Skeletal muscle satellite cell (primary cell): ENCODE results near the gene TPD52L2.
A peak's percentile ranks its signal among the peaks of the same experiment; 100 is the strongest.
"Not testable (repeated sequence)": the region's sequence is repeated elsewhere in the genome, so short reads cannot be mapped to it uniquely, and the experiment has no call there.

Experiments
- H3K27me3 ChIP-seq: 2 replicates; pipeline ENCODE4 v1.7.0; 2013; ENCODE audit warnings: low read length; ENCODE audit not compliant: control insufficient read depth, insufficient read depth
- H3K36me3 ChIP-seq: 2 replicates; pipeline ENCODE4 v1.7.0; 2013; ENCODE audit warnings: mild to moderate bottlenecking, control low read depth, low read length; ENCODE audit not compliant: insufficient read depth
- H3K4me1 ChIP-seq: 2 replicates; pipeline ENCODE4 v1.7.0; 2013; ENCODE audit warnings: low read length; ENCODE audit not compliant: control insufficient read depth, insufficient read depth
- H3K4me2 ChIP-seq: 2 replicates; pipeline ENCODE4 v1.7.0; 2013; ENCODE audit warnings: mild to moderate bottlenecking, low read length
- H3K4me3 ChIP-seq: 2 replicates; pipeline ENCODE4 v1.7.0; 2013; ENCODE audit warnings: low read length
- H3K9ac ChIP-seq: 2 replicates; pipeline ENCODE4 v1.7.0; 2013; ENCODE audit warnings: mild to moderate bottlenecking, low read depth, low read length, moderate library complexity
- H3K9me3 ChIP-seq: replicated peaks from 2 replicates; pipeline ENCODE4 v1.7.0; 2013; ENCODE audit warnings: mild to moderate bottlenecking, control low read depth, low read length

The TPD52L2 gene

GRCh38 chr20:63860325-63861051 is 4.6 kb upstream of the TPD52L2 start:
- H3K4me1 ChIP-seq: peaks cover 35% of the 10 kb centered on the region
- H3K36me3 ChIP-seq: peaks cover 15% of the 10 kb centered on the region
- H3K4me3 ChIP-seq: no peak overlapping the region
- no peak overlapping the region for H3K4me2 ChIP-seq
- H3K27me3 ChIP-seq: peaks cover 3% of the 10 kb centered on the region
- no peak overlapping the region for H3K9ac ChIP-seq
- no peaks in the 10 kb centered on the region for H3K9me3 ChIP-seq

GRCh38 chr20:63861365-63861934 is 3.6 kb upstream of the TPD52L2 start, which contains the start of gene ABHD16B:
ABHD16B (plus strand) TSS chr20:63861498; CDS start chr20:63861541, 43 bp downstream.
- Histone ChIP-seq H3K4me1 (peaks cover 31% of the 10 kb centered on the region), H3K36me3 (peaks cover 15% of the 10 kb centered on the region), H3K4me2 (no peak within 1 kb of the TSS), H3K27me3 (no peaks in the 10 kb centered on the region), H3K9ac (no peak within 1 kb of the TSS), H3K4me3 (no peak within 1 kb of the TSS), H3K9me3 (no peaks in the 10 kb centered on the region)

DNA sequence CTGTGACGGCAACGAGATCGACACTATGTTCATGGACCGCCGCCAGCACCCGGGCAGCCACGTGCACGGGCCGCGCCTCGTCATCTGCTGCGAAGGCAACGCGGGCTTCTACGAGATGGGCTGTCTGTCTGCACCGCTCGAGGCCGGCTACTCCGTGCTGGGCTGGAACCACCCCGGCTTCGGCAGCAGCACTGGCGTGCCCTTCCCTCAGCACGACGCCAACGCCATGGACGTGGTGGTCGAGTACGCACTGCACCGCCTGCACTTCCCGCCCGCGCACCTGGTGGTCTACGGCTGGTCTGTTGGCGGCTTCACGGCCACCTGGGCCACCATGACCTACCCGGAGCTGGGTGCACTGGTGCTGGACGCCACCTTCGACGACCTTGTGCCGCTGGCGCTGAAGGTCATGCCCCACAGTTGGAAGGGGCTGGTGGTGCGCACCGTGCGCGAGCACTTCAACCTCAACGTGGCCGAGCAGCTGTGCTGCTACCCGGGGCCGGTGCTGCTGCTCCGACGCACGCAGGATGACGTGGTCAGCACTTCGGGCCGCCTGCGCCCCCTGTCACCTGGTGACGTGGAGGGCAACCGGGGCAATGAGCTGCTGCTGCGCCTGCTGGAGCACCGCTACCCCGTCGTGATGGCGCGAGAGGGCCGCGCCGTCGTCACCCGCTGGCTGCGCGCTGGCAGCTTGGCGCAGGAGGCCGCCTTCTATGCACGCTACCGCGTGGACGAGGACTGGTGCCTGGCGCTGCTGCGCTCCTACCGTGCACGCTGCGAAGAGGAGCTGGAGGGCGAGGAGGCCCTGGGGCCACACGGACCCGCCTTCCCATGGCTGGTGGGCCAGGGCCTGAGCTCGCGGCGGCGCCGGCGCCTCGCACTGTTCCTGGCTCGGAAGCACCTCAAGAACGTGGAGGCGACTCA is 2.8 kb upstream of the TPD52L2 start:
- no peak overlapping the region for H3K4me3 ChIP-seq

GRCh38 chr20:63863021-63863797 is 1.9 kb upstream of the TPD52L2 start:
- peak overlapping the region; percentile 100 for H3K9ac ChIP-seq

More for the DNA sequence above, 2.8 kb upstream of the TPD52L2 start:
- H3K36me3 ChIP-seq: peaks cover 15% of the 10 kb centered on the region
- no peak overlapping the region for H3K4me2 ChIP-seq
- H3K9me3 ChIP-seq: no peaks in the 10 kb centered on the region
- H3K27me3 ChIP-seq: no peaks in the 10 kb centered on the region
- peaks cover 31% of the 10 kb centered on the region for H3K4me1 ChIP-seq
- H3K9ac ChIP-seq: no peak overlapping the region

DNA sequence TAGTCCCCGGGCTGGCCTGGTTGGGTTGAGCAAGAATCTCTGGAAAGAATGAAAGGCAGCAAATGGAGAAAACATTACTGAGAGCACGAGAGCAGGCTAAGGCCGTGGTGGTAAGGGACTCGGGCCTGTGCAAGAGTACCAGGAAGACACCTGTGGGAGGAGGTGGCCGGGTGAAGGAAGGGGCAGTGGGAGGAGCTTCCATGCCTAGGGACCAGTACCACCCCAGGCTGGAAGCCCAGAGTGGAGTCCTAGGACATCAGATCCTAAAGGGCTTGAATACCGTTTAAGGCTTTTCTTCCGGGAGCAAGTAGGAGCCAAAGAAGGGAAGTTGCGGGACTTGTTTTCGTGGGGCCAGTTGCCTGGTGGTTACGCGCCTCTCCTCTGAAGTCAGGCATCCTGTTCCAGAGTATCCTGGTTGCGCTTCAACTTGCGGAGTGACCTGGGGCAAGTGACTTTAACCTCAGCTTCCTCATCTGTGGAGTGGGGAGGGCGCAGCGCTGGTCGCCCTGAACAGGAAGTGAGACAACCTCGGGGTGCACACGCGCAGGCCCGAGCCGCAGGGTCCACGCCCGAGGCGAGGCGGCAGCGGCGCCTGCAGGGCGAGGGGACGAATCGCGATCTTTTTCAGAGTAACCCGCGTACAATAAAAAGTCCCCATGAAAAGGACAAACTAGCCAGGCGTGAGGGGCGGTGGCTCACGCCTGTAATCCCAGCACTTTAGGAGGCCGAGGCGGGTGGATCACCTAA is 1.1 kb upstream of the TPD52L2 start:
- H3K9me3 ChIP-seq: no peaks in the 10 kb centered on the region
- H3K4me2 ChIP-seq: peak overlapping the region; percentile 85
- H3K9ac ChIP-seq: peak overlapping the region; percentile 100
- H3K27me3 ChIP-seq: no peaks in the 10 kb centered on the region
- H3K4me1 ChIP-seq: peaks cover 15% of the 10 kb centered on the region
- peak overlapping the region; percentile 99 for H3K4me3 ChIP-seq
- H3K36me3 ChIP-seq: peaks cover 23% of the 10 kb centered on the region

More at GRCh38 chr20:63863021-63863797, 1.9 kb upstream of the TPD52L2 start:
- H3K27me3 ChIP-seq: no peaks in the 10 kb centered on the region
- peaks cover 23% of the 10 kb centered on the region for H3K4me1 ChIP-seq
- no peaks in the 10 kb centered on the region for H3K9me3 ChIP-seq
- H3K4me2 ChIP-seq: peak overlapping the region; percentile 85
- H3K36me3 ChIP-seq: peaks cover 16% of the 10 kb centered on the region
- H3K4me3 ChIP-seq: peak overlapping the region; percentile 99

DNA sequence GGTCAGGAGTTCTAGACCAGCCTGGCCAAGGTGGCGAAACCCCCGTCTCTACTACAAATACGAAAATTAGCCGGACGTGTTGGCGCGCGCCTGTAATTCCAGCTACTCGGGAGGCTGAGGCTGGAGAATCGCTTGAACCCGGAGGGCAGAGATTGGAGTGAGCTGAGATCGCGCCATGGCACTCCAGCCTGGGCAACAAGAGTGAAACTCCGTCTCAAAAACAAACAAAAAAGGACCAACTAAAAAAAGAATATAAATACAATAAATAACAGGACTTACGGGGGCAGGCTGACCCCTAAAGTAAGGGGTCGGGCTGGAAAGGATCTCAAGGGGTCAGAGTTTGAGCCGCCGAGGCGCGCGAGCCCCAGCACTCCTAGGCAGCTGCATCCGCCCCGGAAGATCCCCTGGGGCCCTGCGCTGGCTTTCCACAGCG is 509 bp upstream of the TPD52L2 start:
- Histone ChIP-seq H3K36me3 (peaks cover 29% of the 10 kb centered on the region), H3K9ac (peak overlapping the region; percentile 100), H3K4me1 (peaks cover 9% of the 10 kb centered on the region)

GRCh38 chr20:63867042-63867441 is 2.0 kb downstream of the TPD52L2 start:
- Histone ChIP-seq H3K36me3 (peaks cover 37% of the 10 kb centered on the region), H3K4me2 (peak overlapping the region; percentile 85)
- H3K9ac ChIP-seq, H3K4me1 ChIP-seq, H3K9me3 ChIP-seq, H3K4me3 ChIP-seq, H3K27me3 ChIP-seq: not testable (repeated sequence)

More for the DNA sequence above, 509 bp upstream of the TPD52L2 start:
- H3K27me3 ChIP-seq: no peaks in the 10 kb centered on the region
- H3K9me3 ChIP-seq: no peaks in the 10 kb centered on the region
- H3K4me2 ChIP-seq: peak overlapping the region; percentile 85
- peak overlapping the region; percentile 99 for H3K4me3 ChIP-seq

DNA sequence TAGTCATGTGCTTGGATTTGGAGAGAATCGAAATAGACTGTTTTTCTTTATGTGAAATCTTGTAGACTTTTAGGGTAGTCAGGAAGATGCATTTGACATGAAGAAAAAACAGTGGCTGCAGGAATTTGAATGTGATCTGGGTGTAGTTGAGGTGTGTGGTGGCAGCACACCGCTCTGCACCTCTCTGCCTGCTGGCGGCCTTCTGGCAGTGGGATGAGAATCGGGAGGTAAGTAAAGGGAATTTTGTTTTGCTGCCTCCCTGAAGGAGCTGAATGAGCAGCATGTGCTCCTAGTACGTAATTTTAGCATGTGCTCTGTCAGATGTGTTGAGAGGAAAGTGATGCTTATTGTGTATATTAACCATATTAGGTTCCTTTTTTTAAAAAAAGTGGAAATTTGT is 3.2 kb downstream of the TPD52L2 start:
- peaks cover 15% of the 10 kb centered on the region for H3K4me1 ChIP-seq
- no peaks in the 10 kb centered on the region for H3K9me3 ChIP-seq
- peak overlapping the region; percentile 4 for H3K4me2 ChIP-seq
- no peak overlapping the region for H3K4me3 ChIP-seq
- H3K27me3 ChIP-seq: no peaks in the 10 kb centered on the region
- peaks cover 40% of the 10 kb centered on the region for H3K36me3 ChIP-seq
- no peak overlapping the region for H3K9ac ChIP-seq

- H3K36me3 ChIP-seq: peaks cover 81% of the 10 kb centered on the region
- peaks cover 11% of the 10 kb centered on the region for H3K4me1 ChIP-seq
These were observed 8.5 kb downstream of the TPD52L2 start for GRCh38 chr20:63873477-63873971.

DNA sequence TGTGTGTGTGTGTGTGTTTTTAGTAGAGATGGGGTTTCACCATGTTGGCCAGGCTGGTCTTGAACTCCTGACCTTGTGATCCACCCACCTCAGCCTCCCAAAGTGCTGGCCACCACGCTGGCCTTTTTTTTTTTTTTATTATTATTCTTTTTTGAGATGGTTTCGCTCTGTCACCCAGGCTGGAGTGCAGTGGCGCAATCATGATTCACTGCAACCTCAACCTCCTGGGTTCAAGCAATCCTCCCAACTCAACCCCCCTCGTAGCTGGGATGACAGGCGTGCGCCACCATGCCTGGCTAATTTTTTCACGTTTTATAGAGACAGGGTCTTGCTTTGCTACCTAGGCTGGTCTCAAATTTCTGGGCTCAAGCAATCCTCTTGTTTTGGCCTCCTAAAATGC is 9.2 kb downstream of the TPD52L2 start:
- not testable (repeated sequence) for H3K9ac ChIP-seq, H3K27me3 ChIP-seq, H3K9me3 ChIP-seq, H3K4me3 ChIP-seq, H3K4me2 ChIP-seq
- peaks cover 11% of the 10 kb centered on the region for H3K4me1 ChIP-seq
- peaks cover 81% of the 10 kb centered on the region for H3K36me3 ChIP-seq

More at GRCh38 chr20:63873477-63873971, 8.5 kb downstream of the TPD52L2 start:
- H3K9me3 ChIP-seq: no peaks in the 10 kb centered on the region
- peak overlapping the region; percentile 28 for H3K4me2 ChIP-seq
- H3K9ac ChIP-seq: no peak overlapping the region
- no peak overlapping the region for H3K4me3 ChIP-seq
- no peaks in the 10 kb centered on the region for H3K27me3 ChIP-seq
